AG04449 (cell line): ENCODE data around the gene THSD4.

ENCODE experiments used
- CTCF ChIA-PET: fragments of 350-600 bp; formaldehyde crosslinking; extraction: SDS; loops from one replicate; lab custom pipeline; 2021; ENCODE audit warnings: antibody characterized with exemption; lab: Yijun Ruan, JAX
- POLR2A ChIA-PET: fragments of 400-600, 350-600 bp; formaldehyde crosslinking; extraction: SDS; loops from one replicate; lab custom pipeline; 2020; ENCODE audit warnings: antibody characterized with exemption, inconsistent platforms; lab: Yijun Ruan, JAX
- DNase-seq: peaks from one replicate; pipeline ENCODE4 v3.0.0-alpha.2; 2010; ENCODE audit warnings: low read depth, low spot score
- H3K4me3 ChIP-seq: 2 replicates; pipeline ENCODE4 v1.5.1; 2011; ENCODE audit warnings: low read depth, mild to moderate bottlenecking, control low read depth, low read length
- CTCF ChIP-seq: IDR thresholded peaks from one replicate; pipeline ENCODE4 v1.5.1; 2011; ENCODE audit warnings: mild to moderate bottlenecking, moderate library complexity, low read length, control low read depth, inconsistent platforms; ENCODE audit not compliant: insufficient read depth; ENCODE audit errors: missing control alignments

THSD4 gene

GRCh38 chr15:71187078-71187477 is 71.8 kb downstream of the THSD4 start:
- CTCF ChIA-PET, result no interaction called here
- POLR2A ChIA-PET, result no interaction called here
- no peak overlapping the region for H3K4me3 ChIP-seq
- no peak for DNase-seq
- TF ChIP-seq CTCF, result no peak

GRCh38 chr15:71187526-71187925 is 72.3 kb downstream of the THSD4 start:
- CTCF ChIA-PET, result no interaction called here
- POLR2A ChIA-PET, result no interaction called here
- TF ChIP-seq CTCF, result no peak
- no peak overlapping the region for H3K4me3 ChIP-seq
- DNase-seq, result no peak

GRCh38 chr15:71189718-71190117 is 74.4 kb downstream of the THSD4 start:
- H3K4me3 ChIP-seq, result no peak overlapping the region
- CTCF ChIA-PET, result interaction anchor here (0.7 to 1.1 kb wide), 2 partner anchors 8 to 170 kb away, joined by 3 to 4 read pairs; no protein-coding TSS in a partner anchor
- no peak for TF ChIP-seq CTCF
- POLR2A ChIA-PET, result no interaction called here
- peak; percentile 12 for DNase-seq

GRCh38 chr15:71191296-71191695 is 76.0 kb downstream of the THSD4 start:
- TF ChIP-seq CTCF, result no peak
- POLR2A ChIA-PET, result no interaction called here
- DNase-seq, result no peak
- CTCF ChIA-PET, result no interaction called here
- H3K4me3 ChIP-seq, result no peak overlapping the region

GRCh38 chr15:71192816-71193215 is 77.5 kb downstream of the THSD4 start:
- CTCF ChIA-PET, result no interaction called here

GRCh38 chr15:71194286-71194685 is 79.0 kb downstream of the THSD4 start:
- H3K4me3 ChIP-seq, result no peak overlapping the region
- TF ChIP-seq CTCF, result no peak
- ChIA-PET POLR2A (no interaction called here), CTCF (no interaction called here)
- no peak for DNase-seq

More at GRCh38 chr15:71192816-71193215, 77.5 kb downstream of the THSD4 start:
- POLR2A ChIA-PET, result no interaction called here
- no peak overlapping the region for H3K4me3 ChIP-seq
- no peak for DNase-seq
- no peak for TF ChIP-seq CTCF
